Erythroblast (primary cell): ENCODE data around the gene ACACB.

Source experiments
- DNase-seq, 2 experiments: peaks; one replicate each; lab custom pipeline; 2025; lab: John Stamatoyannopoulos, UW
- GATA1 ChIP-seq: IDR thresholded peaks from 2 replicates; pipeline ENCODE4 v1.6.1; 2011; ENCODE audit warnings: low read depth, mild to moderate bottlenecking, control low read depth, low read length, moderate library complexity
- POLR2A ChIP-seq: IDR thresholded peaks from 2 replicates; pipeline ENCODE4 v1.6.1; 2011; ENCODE audit warnings: mild to moderate bottlenecking, low read length

ACACB gene

GRCh38 chr12:109116611-109116949 lies 193 bp downstream of the ACACB start:
- DNase-seq: no peak
- TF ChIP-seq POLR2A: no peak
- no peak for TF ChIP-seq GATA1

GRCh38 chr12:109120095-109120494 lies 3.7 kb downstream of the ACACB start:
- no peak for DNase-seq
- no peak for TF ChIP-seq GATA1
- TF ChIP-seq POLR2A: no peak

- TF ChIP-seq POLR2A: no peak
- no peak for DNase-seq
Measured at GRCh38 chr12:109120557-109120956, 4.2 kb downstream of the ACACB start.

- DNase-seq: no peak
- TF ChIP-seq GATA1: no peak
- no peak for TF ChIP-seq POLR2A
Measured at GRCh38 chr12:109121346-109121880, 5.0 kb downstream of the ACACB start.

GRCh38 chr12:109124878-109125648 lies 8.7 kb downstream of the ACACB start:
- DNase-seq: no peak
- TF ChIP-seq POLR2A (no peak), GATA1 (no peak)

- TF ChIP-seq GATA1: no peak
- TF ChIP-seq POLR2A: no peak
Measured at GRCh38 chr12:109125791-109126190, 9.4 kb downstream of the ACACB start.

GRCh38 chr12:109126784-109127183 lies 10.4 kb downstream of the ACACB start:
- TF ChIP-seq GATA1: no peak
- TF ChIP-seq POLR2A: no peak
- no peak for DNase-seq

More at GRCh38 chr12:109125791-109126190, 9.4 kb downstream of the ACACB start:
- DNase-seq: no peak

GRCh38 chr12:109127533-109128242 lies 11.3 kb downstream of the ACACB start:
- no peak for DNase-seq
- TF ChIP-seq POLR2A (no peak), GATA1 (no peak)

- DNase-seq: no peak
- TF ChIP-seq GATA1 (no peak), POLR2A (no peak)
Measured at GRCh38 chr12:109130297-109131153, 14.1 kb downstream of the ACACB start.

- no peak for DNase-seq
- no peak for TF ChIP-seq POLR2A
- no peak for TF ChIP-seq GATA1
Measured at GRCh38 chr12:109131154-109132050, 15.0 kb downstream of the ACACB start.

- TF ChIP-seq POLR2A (no peak), GATA1 (no peak)
- DNase-seq: peak; percentile 21 to 27
Measured at GRCh38 chr12:109134186-109134917, 18.0 kb downstream of the ACACB start.

GRCh38 chr12:109137055-109137454 lies 20.7 kb downstream of the ACACB start:
- DNase-seq: no peak
- TF ChIP-seq GATA1 (no peak), POLR2A (no peak)

GRCh38 chr12:109139360-109139759 lies 23.0 kb downstream of the ACACB start:
- DNase-seq: no peak
- no peak for TF ChIP-seq GATA1
- TF ChIP-seq POLR2A: no peak

- no peak for TF ChIP-seq POLR2A
- no peak for TF ChIP-seq GATA1
- no peak for DNase-seq
Measured at GRCh38 chr12:109139791-109140190, 23.4 kb downstream of the ACACB start.
